IMR-90 (cell line): ENCODE measurements around the gene PCNX2. TPM values are rescaled to one million over a fixed set of nuclear protein-coding genes. Genes with fewer than 3 reads are reported as not detected.

Source experiments
- ATAC-seq: fragments of 200-7000 bp; cut with Tn5 transposase; 2 replicates; pipeline ENCODE4 v1.9.1; 2020; ENCODE audit warnings: low read depth, mild to moderate bottlenecking, moderate library complexity
- BruUV-seq: library from RNA; stranded (reverse); fragments of 400-500 nt; replicated peaks from 2 replicates; lab custom pipeline; 2021; lab: Mats Ljungman, UMichigan
- CTCF ChIA-PET: fragments of 300-600 bp; formaldehyde crosslinking; extraction: SDS; loops from one replicate; lab custom pipeline; 2021; ENCODE audit warnings: antibody characterized with exemption; lab: Yijun Ruan, JAX
- POLR2A ChIA-PET: fragments of 300-600 bp; sonication (Branson Sonifier 250); formaldehyde crosslinking; loops from one replicate; lab custom pipeline; 2022; ENCODE audit warnings: antibody characterized with exemption; ENCODE audit not compliant: unreplicated experiment; lab: Charles Lee
- DNase-seq: peaks from one replicate; pipeline ENCODE4 v3.0.0; 2013
- H2AFZ ChIP-seq: replicated peaks from 2 replicates; pipeline ENCODE3; 2013; ENCODE audit warnings: low read length, mild to moderate bottlenecking; ENCODE audit not compliant: poor library complexity
- H2AK5ac ChIP-seq: 2 replicates; pipeline ENCODE4 v1.6.1; 2013; ENCODE audit warnings: low read depth, low read length, inconsistent platforms
- H2AK9ac ChIP-seq: replicated peaks from 2 replicates; pipeline ENCODE3; 2013; ENCODE audit warnings: mild to moderate bottlenecking, low read depth, low read length, moderate library complexity; ENCODE audit not compliant: poor library complexity
- H2BK120ac ChIP-seq: 2 replicates; pipeline ENCODE4 v1.6.1; 2013; ENCODE audit warnings: low read depth, low read length, inconsistent platforms
- H2BK15ac ChIP-seq: 3 replicates; pipeline ENCODE4 v1.6.1; 2013; ENCODE audit warnings: low read depth, low read length, inconsistent platforms
- H2BK20ac ChIP-seq: 2 replicates; pipeline ENCODE4 v1.6.1; 2013; ENCODE audit warnings: low read depth, mild to moderate bottlenecking, inconsistent platforms, low read length, moderate library complexity
- H2BK5ac ChIP-seq: 2 replicates; pipeline ENCODE4 v1.6.1; 2013; ENCODE audit warnings: mild to moderate bottlenecking, low read depth, low read length, inconsistent platforms; ENCODE audit not compliant: poor library complexity, severe bottlenecking
- H3K14ac ChIP-seq: replicated peaks from 2 replicates; pipeline ENCODE4 v1.6.1; 2013; ENCODE audit warnings: low read depth, low read length, inconsistent platforms
- H3K18ac ChIP-seq: 2 replicates; pipeline ENCODE4 v1.6.1; 2013; ENCODE audit warnings: low read depth, low read length, control low read depth
- H3K23ac ChIP-seq: 2 replicates; pipeline ENCODE4 v1.6.1; 2013; ENCODE audit warnings: low read depth, low read length, inconsistent platforms
- H3K27ac ChIP-seq: 2 replicates; pipeline ENCODE4 v1.5.1; 2013; ENCODE audit warnings: mild to moderate bottlenecking, control low read depth, low read length; ENCODE audit not compliant: insufficient read depth
- H3K27me3 ChIP-seq: 2 replicates; pipeline ENCODE4 v1.6.1; 2013; ENCODE audit warnings: low read length; ENCODE audit not compliant: control insufficient read depth, insufficient read depth
- H3K36me3 ChIP-seq: 2 replicates; pipeline ENCODE4 v1.6.1; 2013; ENCODE audit warnings: low read length, mixed read lengths; ENCODE audit not compliant: control insufficient read depth, insufficient read depth
- H3K4ac ChIP-seq: 2 replicates; pipeline ENCODE4 v1.6.1; 2013; ENCODE audit warnings: low read depth, low read length, inconsistent platforms
- H3K4me1 ChIP-seq: 2 replicates; pipeline ENCODE4 v1.6.1; 2013; ENCODE audit warnings: low read length, mixed read lengths; ENCODE audit not compliant: control insufficient read depth, insufficient read depth
- H3K4me2 ChIP-seq: 2 replicates; pipeline ENCODE4 v1.6.1; 2013; ENCODE audit warnings: low read depth, mild to moderate bottlenecking, control low read depth, low read length, moderate library complexity
- H3K4me3 ChIP-seq: 2 replicates; pipeline ENCODE4 v1.5.1; 2013; ENCODE audit warnings: low read depth, mild to moderate bottlenecking, control low read depth, low read length, moderate library complexity; ENCODE audit not compliant: insufficient read depth
- H3K56ac ChIP-seq: 2 replicates; pipeline ENCODE4 v1.6.1; 2013; ENCODE audit warnings: low read length, inconsistent platforms; ENCODE audit not compliant: insufficient read depth; ENCODE audit errors: extremely low read depth
- H3K79me1 ChIP-seq, 2 experiments: 2 replicates each; pipeline ENCODE4 v1.6.1; 2013; ENCODE audit warnings: low read length in 2 of 2, inconsistent platforms in 1 of 2, low read depth in 1 of 2
- H3K9ac ChIP-seq: 2 replicates; pipeline ENCODE4 v1.6.1; 2013; ENCODE audit warnings: low read depth, low read length, control low read depth
- H3K9me1 ChIP-seq: 2 replicates; pipeline ENCODE4 v1.6.1; 2013; ENCODE audit warnings: low read length, inconsistent platforms; ENCODE audit not compliant: insufficient read depth
- H3K9me3 ChIP-seq: 2 replicates; pipeline ENCODE4 v1.6.1; 2013; ENCODE audit warnings: low read length; ENCODE audit not compliant: control insufficient read depth, insufficient read depth
- H4K20me1 ChIP-seq: 2 replicates; pipeline ENCODE4 v1.6.1; 2013; ENCODE audit warnings: low read length, inconsistent platforms; ENCODE audit not compliant: insufficient read depth
- H4K5ac ChIP-seq: 2 replicates; pipeline ENCODE4 v1.6.1; 2013; ENCODE audit warnings: mild to moderate bottlenecking, low read depth, low read length, control low read depth
- H4K8ac ChIP-seq, 2 experiments: 2 replicates each; pipeline ENCODE4 v1.6.1; 2013; ENCODE audit warnings: low read depth in 2 of 2, low read length in 2 of 2, control low read depth in 1 of 2, inconsistent platforms in 1 of 2
- H4K91ac ChIP-seq: 2 replicates; pipeline ENCODE4 v1.6.1; 2013; ENCODE audit warnings: low read depth, low read length, inconsistent platforms; ENCODE audit not compliant: insufficient read depth
- BHLHE40 ChIP-seq: fragments of 150-350 bp; IDR thresholded peaks from 2 replicates; pipeline ENCODE4 v1.6.1; 2016; ENCODE audit warnings: mild to moderate bottlenecking, low read depth, low read length
- CEBPB ChIP-seq: IDR thresholded peaks from 2 replicates; pipeline ENCODE4 v1.6.1; 2012; ENCODE audit warnings: low read depth, low read length, improper control_type of control experiment
- CHD1 ChIP-seq: IDR thresholded peaks from 2 replicates; pipeline ENCODE4 v1.6.1; 2012; ENCODE audit warnings: low read depth, low read length, improper control_type of control experiment
- FOS ChIP-seq: fragments of 150-350 bp; IDR thresholded peaks from 2 replicates; pipeline ENCODE4 v1.6.1; 2016; ENCODE audit warnings: low read depth, low read length
- MAFK ChIP-seq: IDR thresholded peaks from 2 replicates; pipeline ENCODE4 v1.6.1; 2012; ENCODE audit warnings: low read depth, low read length, improper control_type of control experiment
- MAZ ChIP-seq: IDR thresholded peaks from 2 replicates; pipeline ENCODE4 v1.6.1; 2012; ENCODE audit warnings: low read depth, mild to moderate bottlenecking, low read length, improper control_type of control experiment, moderate library complexity, borderline replicate concordance
- NFE2L2 ChIP-seq: fragments of 150-350 bp; IDR thresholded peaks from 2 replicates; pipeline ENCODE4 v1.6.1; 2016; ENCODE audit warnings: low read depth, mild to moderate bottlenecking, low read length
- POLR2A ChIP-seq: IDR thresholded peaks from 2 replicates; pipeline ENCODE4 v1.6.1; 2012; ENCODE audit warnings: mild to moderate bottlenecking, low read depth, low read length
- RAD21 ChIP-seq: IDR thresholded peaks from 2 replicates; pipeline ENCODE4 v1.6.1; 2012; ENCODE audit warnings: low read length, improper control_type of control experiment
- RFX5 ChIP-seq: IDR thresholded peaks from 2 replicates; pipeline ENCODE4 v1.8.0; 2012; ENCODE audit warnings: low read depth, mild to moderate bottlenecking, low read length, moderate library complexity
- SMC3 ChIP-seq: fragments of 150-350 bp; IDR thresholded peaks from 2 replicates; pipeline ENCODE4 v1.6.1; 2016; ENCODE audit warnings: low read depth, mild to moderate bottlenecking, antibody characterized with exemption, low read length, moderate library complexity
- WGBS, 2 experiments: methylation state at CpG; one replicate each; pipeline versions ENCODE4 v1.1.5 to v1.1.7; 2013; ENCODE audit warnings: missing lambda C conversion rate in 2 of 2; ENCODE audit not compliant: insufficient read length in 1 of 2; ENCODE audit errors: extremely low coverage in 2 of 2; 5-methylcytosine and 5-hydroxymethylcytosine counted together
- dilution Hi-C: fragments of 300-500 bp; cut with HindIII; formaldehyde crosslinking; loops from one replicate; pipeline ENCODE4 v1.14.3; 2018; ENCODE audit warnings: low sequenced_read_pairs; ENCODE audit not compliant: unreplicated experiment
- in situ Hi-C: fragments of 300-500 bp; cut with MboI; formaldehyde crosslinking; loops from 3 replicates; pipeline ENCODE4 v1.14.3; 2019; ENCODE audit warnings: low sequenced_read_pairs, inconsistent platforms, mixed read lengths
- intact Hi-C: fragments of 100-400 bp; cut with micrococcal nuclease; formaldehyde crosslinking; loops from 2 replicates; pipeline ENCODE4 v1.10.0; 2022
- polyA plus RNA-seq, 3 experiments: library from polyadenylated mRNA; depleted of rRNA; stranded (reverse); fragments of >200 nt; gene quantifications; 2 replicates each; pipeline ENCODE4 v1.2.3, GENCODE V29; 2012; ENCODE audit warnings: low replicate concordance in 1 of 3
- total RNA-seq: library from RNA; depleted of rRNA; stranded (reverse); fragments of >200 nt; gene quantifications from 2 replicates; pipeline ENCODE4 v1.2.3, GENCODE V29; 2012
- TF ChIP-seq, protein P1 (sequence below): fragments of 150-350 bp; IDR thresholded peaks from 2 replicates; pipeline ENCODE4 v1.6.1; 2016; ENCODE audit warnings: low read depth, mild to moderate bottlenecking, low read length, moderate library complexity, borderline replicate concordance
- TF ChIP-seq, protein P2 (sequence below): conservative IDR thresholded peaks from 2 replicates; pipeline ENCODE4 v1.5.1; 2012; ENCODE audit warnings: mild to moderate bottlenecking, low read depth, low read length, improper control_type of control experiment
- TF ChIP-seq, protein P3 (sequence below): fragments of 150-350 bp; IDR thresholded peaks from 2 replicates; pipeline ENCODE4 v1.6.1; 2017; ENCODE audit warnings: mild to moderate bottlenecking, antibody characterized with exemption, low read length, low read depth

The PCNX2 gene
- total and polyA plus RNA-seq, 2 of the 4 experiments (the other 2 are of a cell fraction) = 15.9 to 22.6 TPM

DNA sequence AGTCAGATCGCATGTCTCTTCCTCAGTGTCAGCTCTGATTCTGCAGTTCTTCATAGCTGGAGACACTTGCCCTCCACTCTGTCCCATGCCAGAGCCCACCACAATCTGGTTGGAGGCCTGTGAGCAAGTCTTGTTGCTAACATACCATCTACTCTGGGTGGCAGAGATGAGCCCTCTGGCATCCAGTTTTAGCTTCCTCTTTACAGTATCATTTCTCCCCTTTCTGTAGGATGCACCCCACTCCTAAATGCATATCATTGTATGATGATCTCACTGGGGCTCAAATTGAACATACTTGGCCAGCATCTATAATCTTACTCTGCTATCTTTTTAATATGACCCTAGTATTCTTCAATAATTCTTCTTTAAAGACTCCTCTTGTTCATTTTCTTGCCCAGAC is 16.9 kb downstream of the PCNX2 start:
- BruUV-seq = no TSS peak
- DNase-seq (no peak), ATAC-seq (no peak)
- Histone ChIP-seq H2AK9ac (no peak overlapping the region), H3K4me2 (no peak overlapping the region), H3K9me1 (no peaks in the 10 kb centered on the region; the same call in 1 of the 2 replicates), H3K4me3 (no peak overlapping the region), H3K14ac (no peak overlapping the region), H2BK15ac (no peak overlapping the region), H2BK120ac (no peak overlapping the region), H2BK5ac (no peak overlapping the region), H3K56ac (no peak overlapping the region), H3K23ac (no peak overlapping the region), H4K20me1 (peaks cover 11% of the 10 kb centered on the region; the same call in 1 of the 2 replicates), H4K91ac (no peak overlapping the region), H4K5ac (no peak overlapping the region), H3K27ac (no peak overlapping the region), H3K4me1 (no peaks in the 10 kb centered on the region), H3K79me1 (peaks cover 15 to 40% of the 10 kb centered on the region in 2 experiments; a peak in 3 of 4 replicates), H3K27me3 (no peaks in the 10 kb centered on the region), H3K4ac (no peak overlapping the region), H4K8ac (no peak overlapping the region), H3K9ac (no peak overlapping the region), H3K9me3 (no peaks in the 10 kb centered on the region), H3K18ac (no peak overlapping the region), H2BK20ac (no peak overlapping the region), H3K36me3 (no peaks in the 10 kb centered on the region; the same call in 1 of the 2 replicates), H2AK5ac (no peak overlapping the region), H2AFZ (no peak overlapping the region)
- dilution Hi-C loops (no loop called here), in situ Hi-C loops (no loop called here), intact Hi-C loops (no loop called here)
- TF ChIP-seq, protein P1, sequence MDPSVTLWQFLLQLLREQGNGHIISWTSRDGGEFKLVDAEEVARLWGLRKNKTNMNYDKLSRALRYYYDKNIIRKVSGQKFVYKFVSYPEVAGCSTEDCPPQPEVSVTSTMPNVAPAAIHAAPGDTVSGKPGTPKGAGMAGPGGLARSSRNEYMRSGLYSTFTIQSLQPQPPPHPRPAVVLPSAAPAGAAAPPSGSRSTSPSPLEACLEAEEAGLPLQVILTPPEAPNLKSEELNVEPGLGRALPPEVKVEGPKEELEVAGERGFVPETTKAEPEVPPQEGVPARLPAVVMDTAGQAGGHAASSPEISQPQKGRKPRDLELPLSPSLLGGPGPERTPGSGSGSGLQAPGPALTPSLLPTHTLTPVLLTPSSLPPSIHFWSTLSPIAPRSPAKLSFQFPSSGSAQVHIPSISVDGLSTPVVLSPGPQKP = no peak
- TF ChIP-seq RFX5 = no peak
- no peak for TF ChIP-seq MAFK
- no peak for TF ChIP-seq BHLHE40
- no peak for TF ChIP-seq SMC3
- no peak for TF ChIP-seq CEBPB
- no peak for TF ChIP-seq POLR2A
- no peak for TF ChIP-seq MAZ
- TF ChIP-seq RAD21 = no peak
- TF ChIP-seq, protein P2, sequence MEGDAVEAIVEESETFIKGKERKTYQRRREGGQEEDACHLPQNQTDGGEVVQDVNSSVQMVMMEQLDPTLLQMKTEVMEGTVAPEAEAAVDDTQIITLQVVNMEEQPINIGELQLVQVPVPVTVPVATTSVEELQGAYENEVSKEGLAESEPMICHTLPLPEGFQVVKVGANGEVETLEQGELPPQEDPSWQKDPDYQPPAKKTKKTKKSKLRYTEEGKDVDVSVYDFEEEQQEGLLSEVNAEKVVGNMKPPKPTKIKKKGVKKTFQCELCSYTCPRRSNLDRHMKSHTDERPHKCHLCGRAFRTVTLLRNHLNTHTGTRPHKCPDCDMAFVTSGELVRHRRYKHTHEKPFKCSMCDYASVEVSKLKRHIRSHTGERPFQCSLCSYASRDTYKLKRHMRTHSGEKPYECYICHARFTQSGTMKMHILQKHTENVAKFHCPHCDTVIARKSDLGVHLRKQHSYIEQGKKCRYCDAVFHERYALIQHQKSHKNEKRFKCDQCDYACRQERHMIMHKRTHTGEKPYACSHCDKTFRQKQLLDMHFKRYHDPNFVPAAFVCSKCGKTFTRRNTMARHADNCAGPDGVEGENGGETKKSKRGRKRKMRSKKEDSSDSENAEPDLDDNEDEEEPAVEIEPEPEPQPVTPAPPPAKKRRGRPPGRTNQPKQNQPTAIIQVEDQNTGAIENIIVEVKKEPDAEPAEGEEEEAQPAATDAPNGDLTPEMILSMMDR = no peak
- TF ChIP-seq CHD1 = no peak
- no peak for TF ChIP-seq FOS
- TF ChIP-seq, protein P3, sequence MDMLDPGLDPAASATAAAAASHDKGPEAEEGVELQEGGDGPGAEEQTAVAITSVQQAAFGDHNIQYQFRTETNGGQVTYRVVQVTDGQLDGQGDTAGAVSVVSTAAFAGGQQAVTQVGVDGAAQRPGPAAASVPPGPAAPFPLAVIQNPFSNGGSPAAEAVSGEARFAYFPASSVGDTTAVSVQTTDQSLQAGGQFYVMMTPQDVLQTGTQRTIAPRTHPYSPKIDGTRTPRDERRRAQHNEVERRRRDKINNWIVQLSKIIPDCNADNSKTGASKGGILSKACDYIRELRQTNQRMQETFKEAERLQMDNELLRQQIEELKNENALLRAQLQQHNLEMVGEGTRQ = no peak
- no peak for TF ChIP-seq NFE2L2
- 83% methylated on average over 1 of the region's 1 CpG; no CpG with 5 or more reads in 1 of the 2 experiments for WGBS, 2 experiments
- CTCF ChIA-PET = no interaction called here
- POLR2A ChIA-PET = no interaction called here
